ENCODE data around the gene NXPH1. TPM values are rescaled to one million over a fixed set of nuclear protein-coding genes. Genes with fewer than 3 reads are reported as not detected.

The NXPH1 gene
- total and polyA plus RNA-seq, 9 of the 15 experiments (the other 6 are each of a cell fraction or from before 2014, with no cell fraction given), result 0.16 TPM; not detected in 8

- H3K9me1 ChIP-seq (ENCODE audit: control insufficient read depth, insufficient read depth, low read length), result no peaks in the 10 kb centered on the region
- H3K27me3 ChIP-seq (ENCODE audit: control insufficient read depth in 2 of 2, insufficient read depth in 2 of 2, low read length in 2 of 2), result no peaks in the 10 kb centered on the region
- BruUV-seq (replicated peaks), result no TSS peak
- 0% methylated on average over 2 of the region's 2 CpGs for WGBS (ENCODE audit: insufficient coverage, low coverage, missing lambda C conversion rate)
- no peaks in the 10 kb centered on the region for H4K20me1 ChIP-seq (replicated peaks; ENCODE audit: control insufficient read depth, insufficient read depth, low read length)
- intact Hi-C loops (cut with micrococcal nuclease) (no loop called here), in situ Hi-C loops (cut with MboI) (no loop called here)
- ATAC-seq, result no peak
- H3K4me2 ChIP-seq (ENCODE audit: insufficient read depth, low read length), result no peak overlapping the region
- DNase-seq (ENCODE audit: extremely low read depth in 1 of 4, low spot score in 3 of 4), result no peak
- no peaks in the 10 kb centered on the region for H3K4me1 ChIP-seq (replicated peaks in 1 of 2; ENCODE audit: control insufficient read depth in 2 of 2, insufficient read depth in 2 of 2, low read length in 2 of 2)
- H3K9ac ChIP-seq (ENCODE audit: insufficient read depth in 1 of 2, low read depth in 2 of 2, low read length in 2 of 2), result no peak overlapping the region
- ChIA-PET CTCF (ENCODE audit: low intra/inter-chr PET ratio) (no interaction called here), POLR2A (no interaction called here)
- H3K27ac ChIP-seq (ENCODE audit: extremely low read depth, low read depth, low read length), result no peak overlapping the region
- H3K4me3 ChIP-seq, result no peak overlapping the region
- no peak overlapping the region for H2AFZ ChIP-seq (ENCODE audit: low read depth, low read length)
- H3K9me3 ChIP-seq (replicated peaks; ENCODE audit: control insufficient read depth, insufficient read depth, low read depth, low read length), result no peaks in the 10 kb centered on the region
- H3K36me3 ChIP-seq (ENCODE audit: control insufficient read depth, insufficient read depth, low read length), result no peaks in the 10 kb centered on the region
- no peak for FAIRE-seq
- no peaks in the 10 kb centered on the region for H3K79me2 ChIP-seq (ENCODE audit: control insufficient read depth, insufficient read depth, low read length)
- TF ChIP-seq ELF1 (tag; IDR thresholded peaks at IDR 0.05) (no peak), CBX5 (IDR thresholded peaks at IDR 0.05; ENCODE audit: borderline replicate concordance, low read depth) (no peak), SMAD2 (IDR thresholded peaks at IDR 0.05; ENCODE audit: low read depth, low read length) (no peak), ZNF324 (CRISPR knock-in tag; IDR thresholded peaks at IDR 0.05) (no peak), NKRF (IDR thresholded peaks at IDR 0.05; ENCODE audit: borderline replicate concordance) (no peak), ZFP1 (CRISPR knock-in tag; IDR thresholded peaks at IDR 0.05) (no peak), ZNF551 (CRISPR knock-in tag; IDR thresholded peaks at IDR 0.05) (no peak), CCAR2 (IDR thresholded peaks at IDR 0.05; ENCODE audit: low read depth, low read length) (no peak), MNT (conservative IDR thresholded peaks at IDR 0.05) (no peak), MTF1 (CRISPR knock-in tag; IDR thresholded peaks at IDR 0.05; ENCODE audit: borderline replicate concordance) (no peak), TBP (optimal IDR thresholded peaks at IDR 0.05; ENCODE audit: low read depth, low read length) (no peak), NR2C2 (CRISPR knock-in tag; IDR thresholded peaks at IDR 0.05) (no peak), NR2C2 (tag; IDR thresholded peaks at IDR 0.05) (no peak), NBN (IDR thresholded peaks at IDR 0.05; ENCODE audit: low read depth) (no peak), MTA2 (IDR thresholded peaks at IDR 0.05; ENCODE audit: low read depth) (no peak), PHF20 (IDR thresholded peaks at IDR 0.05; ENCODE audit: partially characterized antibody) (no peak)
Measured at GRCh38 chr7:8627325-8627724, 193.9 kb downstream of the NXPH1 start.
